GM12801 (cell line): ENCODE results near the gene MYLK4.

ENCODE experiments used
- CTCF ChIP-seq: IDR thresholded peaks from one replicate; pipeline ENCODE4 v1.5.1; 2011; ENCODE audit warnings: control low read depth; ENCODE audit not compliant: insufficient read length; ENCODE audit errors: extremely low read depth

Gene MYLK4

DNA sequence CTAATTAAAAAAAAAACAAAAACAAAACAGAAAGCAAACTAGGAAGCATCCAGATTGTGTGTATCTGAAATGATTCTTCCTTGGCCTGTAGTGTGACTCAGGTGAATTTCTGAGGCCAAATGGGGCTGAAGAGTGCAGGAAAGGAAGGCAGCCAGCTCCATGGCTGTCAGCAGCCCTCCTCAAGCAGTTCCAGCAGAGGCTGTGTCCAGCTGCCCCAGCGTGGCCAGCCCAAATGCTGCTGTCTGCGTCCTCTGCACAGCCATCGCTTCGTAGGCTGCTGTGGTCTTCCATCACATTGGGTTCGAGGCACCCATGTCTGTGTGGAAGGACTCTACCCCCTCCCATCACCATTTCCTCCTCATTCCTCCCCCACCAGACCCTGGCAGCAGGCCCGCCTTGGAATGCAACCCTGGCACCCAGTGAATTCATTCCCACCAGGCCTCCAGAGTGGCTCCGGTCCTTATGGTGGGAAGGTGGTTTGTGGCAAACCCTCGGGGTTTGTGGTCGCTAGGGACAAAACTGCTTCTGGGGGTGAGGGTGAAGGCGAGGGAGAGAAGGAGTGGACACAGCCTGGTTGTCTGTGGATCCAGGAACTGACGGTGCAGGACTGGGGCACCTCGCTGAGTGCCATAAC lies 81.5 kb downstream of the MYLK4 start:
- no peak for TF ChIP-seq CTCF

DNA sequence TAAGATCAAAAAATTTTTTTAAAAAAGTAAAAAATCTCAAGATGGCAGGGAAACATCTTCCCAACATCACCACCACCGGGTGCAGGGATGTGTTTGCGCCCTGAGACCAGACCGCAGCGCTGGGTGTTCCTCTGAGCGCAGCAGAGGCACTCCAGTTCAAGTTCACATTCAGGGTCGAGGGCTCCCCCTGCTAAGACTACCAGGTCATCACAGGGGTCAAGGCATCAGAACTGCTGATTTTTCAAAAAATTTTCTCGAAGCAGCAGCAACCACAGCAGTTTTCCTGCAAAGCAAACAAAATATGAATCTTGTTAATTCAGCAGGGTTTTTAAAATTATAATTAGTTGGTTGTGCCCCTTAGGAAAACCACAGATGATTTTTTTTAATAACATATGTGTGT lies 83.1 kb downstream of the MYLK4 start:
- no peak for TF ChIP-seq CTCF

DNA sequence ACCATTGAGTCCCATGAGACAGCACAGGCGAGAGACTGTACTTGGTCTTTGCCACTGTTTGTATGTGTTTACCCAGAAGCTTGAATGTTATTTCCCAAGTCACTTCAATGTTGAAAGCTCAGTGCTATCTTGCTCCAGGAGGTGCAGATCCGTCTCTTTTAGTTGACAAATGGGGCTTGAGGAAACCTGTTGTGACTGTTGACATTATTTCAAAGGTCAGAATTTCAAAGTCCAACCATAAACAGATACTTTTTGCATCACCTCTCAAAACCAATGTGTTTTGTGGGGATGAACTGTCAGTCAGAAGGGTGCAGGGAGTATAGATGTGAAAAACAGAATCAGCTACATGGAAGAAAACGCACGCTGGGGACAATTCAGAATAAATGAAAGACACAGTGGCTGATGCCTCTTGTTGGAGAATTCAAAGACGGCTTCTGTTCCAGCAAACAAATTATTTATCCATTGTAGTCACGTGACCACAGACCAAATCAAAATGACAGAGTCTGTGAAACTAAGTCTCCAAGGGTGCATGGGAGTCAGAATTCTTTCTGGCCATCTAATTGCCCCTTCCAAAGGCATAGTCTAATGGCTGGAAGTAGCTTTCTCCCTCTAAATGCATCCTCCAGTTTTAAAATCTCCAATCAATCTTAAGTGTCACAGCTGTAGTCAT lies 83.7 kb downstream of the MYLK4 start:
- no peak for TF ChIP-seq CTCF

- TF ChIP-seq CTCF = no peak
These were observed 85.3 kb downstream of the MYLK4 start for GRCh38 chr6:2665146-2666070.

- no peak for TF ChIP-seq CTCF
These were observed 87.6 kb downstream of the MYLK4 start for GRCh38 chr6:2663123-2663522.

- TF ChIP-seq CTCF = no peak
These were observed 89.1 kb downstream of the MYLK4 start for GRCh38 chr6:2661651-2662050.

DNA sequence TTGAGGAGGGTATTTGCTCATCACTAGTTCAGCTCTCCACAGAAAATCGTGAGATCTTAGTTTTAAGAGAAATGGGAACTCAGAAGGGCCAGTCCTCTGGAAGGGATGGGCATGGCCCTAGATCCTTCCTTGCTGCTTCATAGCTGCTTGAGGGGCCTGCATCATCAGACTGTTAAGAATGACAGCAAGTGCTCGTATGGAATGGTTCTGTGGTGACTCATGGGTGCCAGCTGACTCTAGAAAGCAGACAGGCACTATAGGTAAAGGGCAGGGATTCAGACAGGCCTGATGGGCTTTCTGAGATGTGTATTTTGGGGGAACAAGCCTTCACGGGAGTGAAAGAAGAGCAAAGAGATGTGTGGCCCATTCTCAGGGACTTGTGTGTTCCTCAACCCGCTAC lies 90.8 kb downstream of the MYLK4 start:
- TF ChIP-seq CTCF = no peak
